Activated T-cell treated with anti-CD3 and anti-CD28 coated beads, Interleukin-2, amount 50 U/mL, for 48 hours (primary cell): ENCODE data around the gene SPNS1.
"Not testable (repeated sequence)": the region's sequence is repeated elsewhere in the genome, so short reads cannot be mapped to it uniquely, and the experiment has no call there.

Experiments
- DNase-seq, 2 experiments: peaks; one replicate each; pipeline ENCODE4 v3.0.0-alpha.2; 2020

Gene SPNS1

GRCh38 chr16:28958216-28958615, 16.4 kb upstream of the SPNS1 start:
- DNase-seq, result no peak

GRCh38 chr16:28958836-28959235, 15.7 kb upstream of the SPNS1 start:
- DNase-seq, result no peak

- DNase-seq, result no peak
Measured at GRCh38 chr16:28964072-28964471, 10.5 kb upstream of the SPNS1 start.

DNA sequence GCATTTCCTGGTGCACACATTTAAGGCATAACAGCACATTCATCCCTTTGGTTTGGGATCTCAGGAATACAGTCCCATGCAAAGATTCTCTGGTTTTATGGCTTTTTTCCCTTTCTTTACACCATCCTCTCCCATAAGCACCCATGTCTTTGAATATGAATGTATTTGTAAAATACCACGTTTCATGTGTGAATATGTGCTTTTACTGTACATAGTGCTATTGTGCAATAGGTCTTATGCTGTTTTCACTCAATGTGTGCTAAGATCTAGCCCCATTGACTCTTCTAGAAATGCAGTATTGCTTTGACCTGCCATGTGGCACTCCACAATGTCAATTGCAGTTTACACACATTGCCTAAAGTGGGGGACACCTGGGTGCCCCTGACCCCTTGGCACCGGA, 10.1 kb upstream of the SPNS1 start:
- DNase-seq, result no peak

DNA sequence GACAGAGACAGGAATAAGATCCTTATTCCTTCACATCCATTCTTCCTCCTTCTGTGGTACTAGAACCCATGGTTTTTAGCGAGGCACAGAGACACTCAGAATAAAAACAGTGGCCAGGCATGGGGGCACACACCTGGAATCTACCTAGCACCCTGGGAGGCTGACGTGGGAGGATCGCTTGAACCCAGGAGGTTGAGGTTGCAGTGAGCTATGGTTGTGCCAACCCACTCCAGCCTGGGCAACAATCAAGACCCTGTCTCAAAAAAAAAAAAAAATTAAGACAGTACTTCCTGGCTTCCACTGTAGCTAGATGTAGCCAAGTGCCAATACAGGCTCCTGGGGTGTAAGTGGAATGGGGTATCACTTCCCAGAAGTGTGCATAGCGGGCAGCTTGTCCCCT, 7.4 kb upstream of the SPNS1 start:
- DNase-seq, result no peak

DNA sequence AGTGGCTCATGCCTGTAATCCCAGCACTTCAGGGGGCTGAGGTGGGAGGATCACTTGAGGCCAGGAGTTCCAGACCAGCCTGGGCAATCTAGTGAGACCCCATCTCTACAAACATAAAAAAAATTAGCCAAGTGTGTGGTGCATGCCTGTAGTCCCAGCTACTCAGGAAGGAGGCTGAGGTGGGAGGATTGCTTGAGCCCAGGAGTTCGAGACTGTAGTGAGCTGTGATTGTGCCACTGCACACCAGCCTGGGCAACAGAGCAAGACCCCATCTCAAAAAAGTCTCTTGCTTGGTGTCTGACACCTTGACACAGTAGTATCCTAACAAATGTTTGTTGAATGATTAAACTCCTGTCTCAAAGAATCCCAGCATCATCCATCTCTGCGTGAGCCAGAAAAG, 4.9 kb upstream of the SPNS1 start:
- DNase-seq, result not testable (repeated sequence)

GRCh38 chr16:28974007-28974436, 556 bp upstream of the SPNS1 start:
- DNase-seq, result peak in 1 of 2 experiments; percentile 51

GRCh38 chr16:28975158-28975599, 601 bp downstream of the SPNS1 start:
- no peak for DNase-seq

DNA sequence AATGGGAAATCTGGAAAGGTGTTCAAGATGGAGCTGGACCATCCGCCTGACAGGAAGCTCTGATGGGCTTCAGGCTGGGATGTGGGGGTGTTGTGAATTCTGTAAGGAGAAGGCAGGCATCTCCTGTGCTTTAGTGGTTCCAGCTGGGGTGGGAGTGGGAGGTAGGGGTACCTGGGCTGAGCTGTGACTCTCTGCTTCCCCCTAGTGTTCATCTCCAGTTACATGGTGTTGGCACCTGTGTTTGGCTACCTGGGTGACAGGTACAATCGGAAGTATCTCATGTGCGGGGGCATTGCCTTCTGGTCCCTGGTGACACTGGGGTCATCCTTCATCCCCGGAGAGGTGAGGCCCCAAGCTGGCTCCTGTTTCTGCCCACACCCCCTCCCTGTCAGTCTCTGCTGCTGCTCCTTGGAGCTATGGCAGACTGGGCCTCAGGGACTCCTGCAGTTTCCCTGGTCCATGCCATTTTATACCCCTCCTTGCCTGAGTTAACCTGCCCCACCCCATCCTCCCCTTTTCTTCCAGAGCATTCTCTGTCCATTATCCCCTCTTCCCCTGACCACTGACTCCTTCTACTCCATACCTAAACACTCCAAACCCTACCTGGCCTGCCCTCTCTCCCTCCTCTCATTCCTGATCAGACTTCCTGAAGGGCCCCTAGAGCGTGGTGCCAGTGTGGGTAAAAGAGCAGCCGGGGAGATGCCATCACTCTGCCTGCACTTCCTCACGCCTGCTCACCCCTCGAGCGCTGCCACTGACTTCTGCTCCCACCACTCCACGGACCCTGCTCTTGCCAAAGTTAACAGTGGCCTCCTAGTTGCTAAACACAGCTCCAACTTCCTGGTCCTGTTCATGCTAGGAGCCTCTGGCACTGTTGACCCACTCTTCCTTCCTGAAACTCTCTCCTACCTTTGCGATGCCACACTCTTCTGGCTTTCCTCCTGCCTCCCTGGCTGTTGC, 3.4 kb downstream of the SPNS1 start:
- no peak for DNase-seq

DNA sequence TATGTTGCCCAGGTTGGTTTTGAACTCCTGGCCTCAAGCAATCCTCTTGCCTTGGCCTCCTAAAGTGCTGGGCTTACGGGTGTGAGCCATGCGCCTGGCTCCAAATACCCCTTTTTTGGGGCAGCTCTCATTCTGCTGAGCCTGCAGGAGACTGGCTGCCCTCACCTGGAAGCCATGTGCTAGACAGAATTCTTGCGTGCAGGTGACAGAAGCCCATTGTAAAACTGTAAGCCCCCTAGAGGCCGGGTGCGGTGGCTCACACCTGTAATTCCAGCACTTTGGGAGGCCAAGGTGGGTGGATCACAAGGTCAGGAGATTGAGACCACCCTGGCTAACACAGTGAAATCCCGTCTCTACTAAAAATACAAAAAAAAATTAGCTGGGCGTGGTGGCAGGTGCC, 5.8 kb downstream of the SPNS1 start:
- not testable (repeated sequence) for DNase-seq

DNA sequence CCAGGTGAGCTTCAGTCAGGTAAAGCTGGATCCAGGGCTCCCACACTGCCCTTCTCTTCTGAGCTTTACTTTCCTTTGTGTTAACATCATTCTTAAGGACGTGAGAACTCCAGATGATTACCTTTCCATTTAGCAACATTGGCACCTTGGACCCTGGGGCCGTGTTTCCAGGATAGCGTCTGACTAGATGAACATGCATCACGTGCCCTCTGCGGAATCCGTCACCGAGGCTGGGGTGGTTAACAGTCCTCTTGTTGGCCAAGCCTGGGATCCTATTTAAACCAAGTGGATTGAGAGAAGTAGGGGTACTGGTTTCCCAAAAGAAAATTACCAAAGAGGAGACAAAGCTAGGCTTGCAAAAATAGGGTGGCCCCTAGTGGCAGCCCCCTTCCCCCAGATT, 6.4 kb downstream of the SPNS1 start:
- DNase-seq, result no peak

DNA sequence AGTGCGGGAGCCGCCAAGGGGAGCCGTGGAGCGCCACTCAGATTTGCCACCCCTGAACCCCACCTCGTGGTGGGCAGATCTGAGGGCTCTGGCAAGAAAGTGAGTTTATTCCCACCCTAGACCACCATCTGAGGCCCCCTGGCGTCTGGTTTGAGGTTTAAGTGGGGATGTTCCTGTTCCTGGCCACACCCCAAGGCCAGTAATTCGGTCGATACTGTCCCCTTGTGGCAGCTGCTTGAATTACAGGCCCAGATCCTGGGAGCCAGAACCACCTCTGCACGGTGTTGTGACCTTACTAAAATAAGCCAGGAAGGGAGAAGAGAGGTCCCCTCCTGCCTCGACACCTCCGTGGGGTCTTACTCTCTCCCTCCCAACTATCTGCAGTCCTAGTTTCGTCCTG, 6.9 kb downstream of the SPNS1 start:
- DNase-seq, result peak; percentile 85

GRCh38 chr16:28982418-28982817, 7.8 kb downstream of the SPNS1 start:
- DNase-seq, result no peak

- DNase-seq, result no peak
Measured at GRCh38 chr16:28982949-28983348, 8.4 kb downstream of the SPNS1 start.

DNA sequence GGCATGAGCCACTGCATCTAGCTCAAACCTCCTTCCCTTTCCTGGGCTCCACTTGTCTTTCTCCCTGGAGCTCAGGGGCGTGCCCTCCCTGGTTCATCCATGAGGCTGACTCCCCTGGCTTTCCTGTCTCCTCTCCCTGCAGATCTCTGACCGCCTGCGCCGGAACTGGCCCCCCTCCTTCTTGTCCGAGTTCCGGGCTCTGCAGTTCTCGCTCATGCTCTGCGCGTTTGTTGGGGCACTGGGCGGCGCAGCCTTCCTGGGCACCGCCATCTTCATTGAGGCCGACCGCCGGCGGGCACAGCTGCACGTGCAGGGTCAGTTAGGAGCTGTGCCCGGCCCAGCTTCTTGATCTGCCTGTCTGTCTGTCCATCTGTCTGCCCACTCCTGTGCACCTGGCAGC, 9.1 kb downstream of the SPNS1 start:
- DNase-seq, result no peak

- no peak for DNase-seq
Measured at GRCh38 chr16:28984091-28984490, 9.5 kb downstream of the SPNS1 start.

DNA sequence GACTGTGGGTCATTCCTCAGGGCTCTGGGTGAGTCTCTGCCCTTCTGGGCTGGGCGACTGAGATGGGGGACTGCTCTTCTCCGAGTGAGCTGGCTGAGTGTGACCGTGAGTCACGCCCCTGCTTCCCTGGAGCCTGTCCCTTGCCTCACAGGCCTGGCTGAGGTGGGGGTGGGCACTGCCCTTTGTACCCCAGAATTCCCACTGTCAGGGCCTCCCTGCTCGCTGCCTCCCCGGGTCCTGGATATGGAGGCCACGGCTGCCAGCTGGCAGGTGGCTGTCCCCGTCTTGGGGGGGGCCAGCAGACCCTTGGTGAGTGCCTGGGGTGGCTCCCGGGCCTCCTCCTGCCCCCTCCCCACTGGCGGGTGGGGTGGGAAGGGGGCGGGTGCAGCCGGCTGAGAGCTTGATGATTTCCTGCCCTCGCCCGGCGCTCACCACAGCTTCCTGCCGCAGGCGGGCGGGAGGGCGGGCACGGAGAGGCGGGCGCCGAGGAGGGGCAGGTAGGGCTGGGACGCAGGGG, 10.1 kb downstream of the SPNS1 start, which contains the start of gene LAT:
Gene LAT, plus strand, starts transcription at position 434 of the 517 bp plus-strand sequence. CDS start 366 bp downstream, outside the sequence.
- peak; percentile 82 to 84 for DNase-seq

DNA sequence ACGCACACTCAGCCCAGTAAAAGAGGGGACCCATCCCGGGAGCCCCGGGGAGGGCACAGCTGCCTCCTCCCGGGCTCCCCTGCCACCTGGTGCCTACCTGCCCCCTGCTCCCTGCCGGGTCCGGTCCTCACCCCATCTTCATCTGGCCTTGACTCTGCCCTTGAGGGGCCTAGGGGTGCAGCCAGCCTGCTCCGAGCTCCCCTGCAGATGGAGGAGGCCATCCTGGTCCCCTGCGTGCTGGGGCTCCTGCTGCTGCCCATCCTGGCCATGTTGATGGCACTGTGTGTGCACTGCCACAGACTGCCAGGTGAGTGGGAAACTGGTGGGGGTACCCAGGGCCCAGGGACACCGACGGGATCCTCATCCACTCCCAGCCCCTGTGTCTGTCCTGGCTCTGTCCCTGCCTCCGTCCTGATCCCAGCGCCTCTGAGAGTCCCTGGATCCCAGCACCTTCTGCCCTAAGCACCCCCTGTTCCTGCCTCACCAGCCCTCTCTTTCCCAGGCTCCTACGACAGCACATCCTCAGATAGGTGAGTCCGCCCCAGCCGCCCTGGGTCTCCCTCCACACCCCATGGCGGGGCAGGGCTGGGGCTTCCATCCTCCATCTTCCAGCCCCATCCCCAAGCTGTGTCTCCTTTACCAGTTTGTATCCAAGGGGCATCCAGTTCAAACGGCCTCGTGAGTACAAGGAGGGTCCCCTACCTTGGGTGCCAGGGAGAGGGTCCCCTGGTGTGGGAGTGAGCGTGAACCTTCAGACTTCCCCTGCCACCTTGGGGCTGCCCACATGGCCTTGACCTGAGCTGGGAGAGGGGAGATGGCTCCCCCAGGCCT, 10.8 kb downstream of the SPNS1 start:
- DNase-seq, result peak; percentile 56 to 57

DNA sequence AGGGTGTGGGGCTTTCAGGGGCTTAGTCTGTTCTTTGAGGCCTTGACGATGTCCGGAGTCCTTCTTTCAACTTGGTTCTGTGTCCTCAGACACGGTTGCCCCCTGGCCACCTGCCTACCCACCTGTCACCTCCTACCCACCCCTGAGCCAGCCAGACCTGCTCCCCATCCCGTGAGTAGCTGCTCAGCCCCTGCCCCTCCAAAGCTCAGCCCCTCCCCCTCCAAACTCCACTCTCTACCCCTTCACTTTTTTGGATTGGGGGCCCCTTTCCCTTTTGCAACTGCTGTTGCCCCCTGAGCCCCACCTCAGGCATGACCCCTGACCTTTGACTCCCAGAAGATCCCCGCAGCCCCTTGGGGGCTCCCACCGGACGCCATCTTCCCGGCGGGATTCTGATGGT, 11.5 kb downstream of the SPNS1 start:
- peak in 1 of 2 experiments; percentile 36 for DNase-seq

DNA sequence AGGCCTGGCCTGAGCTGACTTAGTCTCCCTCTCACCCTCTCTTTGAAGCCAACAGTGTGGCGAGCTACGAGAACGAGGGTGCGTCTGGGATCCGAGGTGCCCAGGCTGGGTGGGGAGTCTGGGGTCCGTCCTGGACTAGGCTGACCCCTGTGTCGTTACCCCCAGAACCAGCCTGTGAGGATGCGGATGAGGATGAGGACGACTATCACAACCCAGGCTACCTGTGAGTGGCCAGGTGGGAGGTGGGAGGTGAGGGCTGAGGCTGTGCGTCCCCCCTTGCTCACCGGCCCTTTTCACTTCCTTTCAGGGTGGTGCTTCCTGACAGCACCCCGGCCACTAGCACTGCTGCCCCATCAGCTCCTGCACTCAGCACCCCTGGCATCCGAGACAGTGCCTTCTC, 11.9 kb downstream of the SPNS1 start:
- DNase-seq, result peak; percentile 48 to 56

- no peak for DNase-seq
Measured at GRCh38 chr16:28987170-28987853, 12.7 kb downstream of the SPNS1 start.

GRCh38 chr16:28989363-28989762, 14.8 kb downstream of the SPNS1 start:
- DNase-seq, result no peak
